IMR-90 (cell line): ENCODE results near the gene TMEM176B. TPM values are rescaled to one million over a fixed set of nuclear protein-coding genes. Genes with fewer than 3 reads are reported as not detected.
A peak's percentile ranks its signal among the peaks of the same experiment; 100 is the strongest.

ENCODE experiments used
- ATAC-seq: fragments of 200-7000 bp; cut with Tn5 transposase; 2 replicates; pipeline ENCODE4 v1.9.1; 2020; ENCODE audit warnings: low read depth, mild to moderate bottlenecking, moderate library complexity
- BruUV-seq: library from RNA; stranded (reverse); fragments of 400-500 nt; replicated peaks from 2 replicates; lab custom pipeline; 2021; lab: Mats Ljungman, UMichigan
- CTCF ChIA-PET: fragments of 300-600 bp; formaldehyde crosslinking; extraction: SDS; loops from one replicate; lab custom pipeline; 2021; ENCODE audit warnings: antibody characterized with exemption; lab: Yijun Ruan, JAX
- POLR2A ChIA-PET: fragments of 300-600 bp; sonication (Branson Sonifier 250); formaldehyde crosslinking; loops from one replicate; lab custom pipeline; 2022; ENCODE audit warnings: antibody characterized with exemption; ENCODE audit not compliant: unreplicated experiment; lab: Charles Lee
- DNase-seq: peaks from one replicate; pipeline ENCODE4 v3.0.0; 2013
- H2AFZ ChIP-seq: replicated peaks from 2 replicates; pipeline ENCODE3; 2013; ENCODE audit warnings: low read length, mild to moderate bottlenecking; ENCODE audit not compliant: poor library complexity
- H2AK5ac ChIP-seq: 2 replicates; pipeline ENCODE4 v1.6.1; 2013; ENCODE audit warnings: low read depth, low read length, inconsistent platforms
- H2AK9ac ChIP-seq: replicated peaks from 2 replicates; pipeline ENCODE3; 2013; ENCODE audit warnings: mild to moderate bottlenecking, low read depth, low read length, moderate library complexity; ENCODE audit not compliant: poor library complexity
- H2BK120ac ChIP-seq: 2 replicates; pipeline ENCODE4 v1.6.1; 2013; ENCODE audit warnings: low read depth, low read length, inconsistent platforms
- H2BK15ac ChIP-seq: 3 replicates; pipeline ENCODE4 v1.6.1; 2013; ENCODE audit warnings: low read depth, low read length, inconsistent platforms
- H2BK20ac ChIP-seq: 2 replicates; pipeline ENCODE4 v1.6.1; 2013; ENCODE audit warnings: low read depth, mild to moderate bottlenecking, inconsistent platforms, low read length, moderate library complexity
- H2BK5ac ChIP-seq: 2 replicates; pipeline ENCODE4 v1.6.1; 2013; ENCODE audit warnings: mild to moderate bottlenecking, low read depth, low read length, inconsistent platforms; ENCODE audit not compliant: poor library complexity, severe bottlenecking
- H3K14ac ChIP-seq: replicated peaks from 2 replicates; pipeline ENCODE4 v1.6.1; 2013; ENCODE audit warnings: low read depth, low read length, inconsistent platforms
- H3K18ac ChIP-seq: 2 replicates; pipeline ENCODE4 v1.6.1; 2013; ENCODE audit warnings: low read depth, low read length, control low read depth
- H3K23ac ChIP-seq: 2 replicates; pipeline ENCODE4 v1.6.1; 2013; ENCODE audit warnings: low read depth, low read length, inconsistent platforms
- H3K27ac ChIP-seq: 2 replicates; pipeline ENCODE4 v1.5.1; 2013; ENCODE audit warnings: mild to moderate bottlenecking, control low read depth, low read length; ENCODE audit not compliant: insufficient read depth
- H3K27me3 ChIP-seq: 2 replicates; pipeline ENCODE4 v1.6.1; 2013; ENCODE audit warnings: low read length; ENCODE audit not compliant: control insufficient read depth, insufficient read depth
- H3K36me3 ChIP-seq: 2 replicates; pipeline ENCODE4 v1.6.1; 2013; ENCODE audit warnings: low read length, mixed read lengths; ENCODE audit not compliant: control insufficient read depth, insufficient read depth
- H3K4ac ChIP-seq: 2 replicates; pipeline ENCODE4 v1.6.1; 2013; ENCODE audit warnings: low read depth, low read length, inconsistent platforms
- H3K4me1 ChIP-seq: 2 replicates; pipeline ENCODE4 v1.6.1; 2013; ENCODE audit warnings: low read length, mixed read lengths; ENCODE audit not compliant: control insufficient read depth, insufficient read depth
- H3K4me2 ChIP-seq: 2 replicates; pipeline ENCODE4 v1.6.1; 2013; ENCODE audit warnings: low read depth, mild to moderate bottlenecking, control low read depth, low read length, moderate library complexity
- H3K4me3 ChIP-seq: 2 replicates; pipeline ENCODE4 v1.5.1; 2013; ENCODE audit warnings: low read depth, mild to moderate bottlenecking, control low read depth, low read length, moderate library complexity; ENCODE audit not compliant: insufficient read depth
- H3K56ac ChIP-seq: 2 replicates; pipeline ENCODE4 v1.6.1; 2013; ENCODE audit warnings: low read length, inconsistent platforms; ENCODE audit not compliant: insufficient read depth; ENCODE audit errors: extremely low read depth
- H3K79me1 ChIP-seq, 2 experiments: 2 replicates each; pipeline ENCODE4 v1.6.1; 2013; ENCODE audit warnings: low read length in 2 of 2, inconsistent platforms in 1 of 2, low read depth in 1 of 2
- H3K9ac ChIP-seq: 2 replicates; pipeline ENCODE4 v1.6.1; 2013; ENCODE audit warnings: low read depth, low read length, control low read depth
- H3K9me1 ChIP-seq: 2 replicates; pipeline ENCODE4 v1.6.1; 2013; ENCODE audit warnings: low read length, inconsistent platforms; ENCODE audit not compliant: insufficient read depth
- H3K9me3 ChIP-seq: 2 replicates; pipeline ENCODE4 v1.6.1; 2013; ENCODE audit warnings: low read length; ENCODE audit not compliant: control insufficient read depth, insufficient read depth
- H4K20me1 ChIP-seq: 2 replicates; pipeline ENCODE4 v1.6.1; 2013; ENCODE audit warnings: low read length, inconsistent platforms; ENCODE audit not compliant: insufficient read depth
- H4K5ac ChIP-seq: 2 replicates; pipeline ENCODE4 v1.6.1; 2013; ENCODE audit warnings: mild to moderate bottlenecking, low read depth, low read length, control low read depth
- H4K8ac ChIP-seq, 2 experiments: 2 replicates each; pipeline ENCODE4 v1.6.1; 2013; ENCODE audit warnings: low read depth in 2 of 2, low read length in 2 of 2, control low read depth in 1 of 2, inconsistent platforms in 1 of 2
- H4K91ac ChIP-seq: 2 replicates; pipeline ENCODE4 v1.6.1; 2013; ENCODE audit warnings: low read depth, low read length, inconsistent platforms; ENCODE audit not compliant: insufficient read depth
- CHD1 ChIP-seq: IDR thresholded peaks from 2 replicates; pipeline ENCODE4 v1.6.1; 2012; ENCODE audit warnings: low read depth, low read length, improper control_type of control experiment
- NFE2L2 ChIP-seq: fragments of 150-350 bp; IDR thresholded peaks from 2 replicates; pipeline ENCODE4 v1.6.1; 2016; ENCODE audit warnings: low read depth, mild to moderate bottlenecking, low read length
- POLR2A ChIP-seq: IDR thresholded peaks from 2 replicates; pipeline ENCODE4 v1.6.1; 2012; ENCODE audit warnings: mild to moderate bottlenecking, low read depth, low read length
- RAD21 ChIP-seq: IDR thresholded peaks from 2 replicates; pipeline ENCODE4 v1.6.1; 2012; ENCODE audit warnings: low read length, improper control_type of control experiment
- SMC3 ChIP-seq: fragments of 150-350 bp; IDR thresholded peaks from 2 replicates; pipeline ENCODE4 v1.6.1; 2016; ENCODE audit warnings: low read depth, mild to moderate bottlenecking, antibody characterized with exemption, low read length, moderate library complexity
- WGBS, 2 experiments: methylation state at CpG; one replicate each; pipeline versions ENCODE4 v1.1.5 to v1.1.7; 2013; ENCODE audit warnings: missing lambda C conversion rate in 2 of 2; ENCODE audit not compliant: insufficient read length in 1 of 2; ENCODE audit errors: extremely low coverage in 2 of 2; 5-methylcytosine and 5-hydroxymethylcytosine counted together
- dilution Hi-C: fragments of 300-500 bp; cut with HindIII; formaldehyde crosslinking; loops from one replicate; pipeline ENCODE4 v1.14.3; 2018; ENCODE audit warnings: low sequenced_read_pairs; ENCODE audit not compliant: unreplicated experiment
- in situ Hi-C: fragments of 300-500 bp; cut with MboI; formaldehyde crosslinking; loops from 3 replicates; pipeline ENCODE4 v1.14.3; 2019; ENCODE audit warnings: low sequenced_read_pairs, inconsistent platforms, mixed read lengths
- intact Hi-C: fragments of 100-400 bp; cut with micrococcal nuclease; formaldehyde crosslinking; loops from 2 replicates; pipeline ENCODE4 v1.10.0; 2022
- polyA plus RNA-seq, 3 experiments: library from polyadenylated mRNA; depleted of rRNA; stranded (reverse); fragments of >200 nt; gene quantifications; 2 replicates each; pipeline ENCODE4 v1.2.3, GENCODE V29; 2012; ENCODE audit warnings: low replicate concordance in 1 of 3
- total RNA-seq: library from RNA; depleted of rRNA; stranded (reverse); fragments of >200 nt; gene quantifications from 2 replicates; pipeline ENCODE4 v1.2.3, GENCODE V29; 2012
- TF ChIP-seq, protein P1 (sequence below): conservative IDR thresholded peaks from 2 replicates; pipeline ENCODE4 v1.5.1; 2012; ENCODE audit warnings: mild to moderate bottlenecking, low read depth, low read length, improper control_type of control experiment
- TF ChIP-seq, protein P2 (sequence below): fragments of 150-350 bp; IDR thresholded peaks from 2 replicates; pipeline ENCODE4 v1.6.1; 2017; ENCODE audit warnings: mild to moderate bottlenecking, antibody characterized with exemption, low read length, low read depth

TMEM176B gene
- total and polyA plus RNA-seq, 2 of the 4 experiments (the other 2 are of a cell fraction) = not detected

DNA sequence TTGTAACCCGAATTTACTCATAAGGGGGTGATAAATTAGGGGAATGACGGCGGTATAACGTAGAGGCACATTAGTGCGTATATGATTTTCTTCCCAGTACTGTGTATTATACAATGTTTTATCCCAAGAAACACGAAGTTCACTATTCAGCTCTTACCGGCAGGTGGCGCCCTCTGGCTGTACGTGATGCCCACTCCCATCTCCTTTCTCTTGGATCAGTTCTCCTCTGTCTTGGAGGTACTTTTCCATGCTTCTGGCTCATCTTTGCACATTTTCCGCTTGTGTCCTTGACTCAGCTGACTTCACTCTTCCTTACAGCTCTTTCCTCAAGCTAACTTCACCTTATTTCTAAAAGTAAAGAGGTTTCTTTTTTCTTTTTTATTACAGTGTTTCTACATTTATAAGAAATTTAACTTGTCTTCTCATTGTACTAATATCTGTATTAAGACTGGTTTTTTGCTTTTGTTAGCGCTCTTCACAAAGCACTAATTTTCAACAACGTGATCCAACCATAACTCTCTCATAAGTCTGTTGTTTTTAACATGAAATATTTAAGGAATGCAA is 21.3 kb downstream of the TMEM176B start:
- Histone ChIP-seq H3K14ac (no peak overlapping the region), H3K36me3 (peaks cover 1% of the 10 kb centered on the region; the same call in 1 of the 2 replicates), H2AFZ (no peak overlapping the region), H3K79me1 (no peaks in the 10 kb centered on the region), H4K8ac (no peak overlapping the region), H3K4me2 (no peak overlapping the region; the same call in 1 of the 2 replicates), H3K23ac (no peak overlapping the region), H3K4me1 (peaks cover 16% of the 10 kb centered on the region), H2AK5ac (no peak overlapping the region), H3K27ac (no peak overlapping the region), H3K9ac (no peak overlapping the region; the same call in 1 of the 2 replicates), H2BK5ac (no peak overlapping the region), H3K27me3 (no peaks in the 10 kb centered on the region), H3K9me1 (0 out of 2 replicates have a peak, but pooled peaks cover 6% of the 10 kb centered on the region), H4K20me1 (no peaks in the 10 kb centered on the region), H3K56ac (no peak overlapping the region), H3K18ac (no peak overlapping the region; the same call in 1 of the 2 replicates), H4K5ac (no peak overlapping the region; the same call in 1 of the 2 replicates), H3K4me3 (no peak overlapping the region), H2AK9ac (no peak overlapping the region), H4K91ac (peak overlapping the region; percentile 76; the same call in 1 of the 2 replicates), H3K9me3 (no peaks in the 10 kb centered on the region), H3K4ac (no peak overlapping the region), H2BK120ac (peak overlapping the region; percentile 71; the same call in 1 of the 2 replicates), H2BK15ac (no peak overlapping the region), H2BK20ac (0 out of 2 replicates have a peak overlapping the region, but pooled peaks have one; percentile 43)
- dilution Hi-C loops = no loop called here
- in situ Hi-C loops = loop anchor here (5.0 to 25.0 kb wide), 2 partner anchors 208 to 333 kb away; no protein-coding TSS in a partner anchor
- 0% methylated on average over 4 of the region's 12 CpGs; no CpG with 5 or more reads in 1 of the 2 experiments for WGBS, 2 experiments
- intact Hi-C loops = loop anchor here (1.0 to 2.0 kb wide), 5 partner anchors 98 to 332 kb away; no protein-coding TSS in a partner anchor
- TF ChIP-seq SMC3 (peak; percentile 61), RAD21 (peak; percentile 76), CHD1 (no peak), NFE2L2 (no peak), POLR2A (no peak)
- TF ChIP-seq, protein P1, sequence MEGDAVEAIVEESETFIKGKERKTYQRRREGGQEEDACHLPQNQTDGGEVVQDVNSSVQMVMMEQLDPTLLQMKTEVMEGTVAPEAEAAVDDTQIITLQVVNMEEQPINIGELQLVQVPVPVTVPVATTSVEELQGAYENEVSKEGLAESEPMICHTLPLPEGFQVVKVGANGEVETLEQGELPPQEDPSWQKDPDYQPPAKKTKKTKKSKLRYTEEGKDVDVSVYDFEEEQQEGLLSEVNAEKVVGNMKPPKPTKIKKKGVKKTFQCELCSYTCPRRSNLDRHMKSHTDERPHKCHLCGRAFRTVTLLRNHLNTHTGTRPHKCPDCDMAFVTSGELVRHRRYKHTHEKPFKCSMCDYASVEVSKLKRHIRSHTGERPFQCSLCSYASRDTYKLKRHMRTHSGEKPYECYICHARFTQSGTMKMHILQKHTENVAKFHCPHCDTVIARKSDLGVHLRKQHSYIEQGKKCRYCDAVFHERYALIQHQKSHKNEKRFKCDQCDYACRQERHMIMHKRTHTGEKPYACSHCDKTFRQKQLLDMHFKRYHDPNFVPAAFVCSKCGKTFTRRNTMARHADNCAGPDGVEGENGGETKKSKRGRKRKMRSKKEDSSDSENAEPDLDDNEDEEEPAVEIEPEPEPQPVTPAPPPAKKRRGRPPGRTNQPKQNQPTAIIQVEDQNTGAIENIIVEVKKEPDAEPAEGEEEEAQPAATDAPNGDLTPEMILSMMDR = peak; percentile 87
- TF ChIP-seq, protein P2, sequence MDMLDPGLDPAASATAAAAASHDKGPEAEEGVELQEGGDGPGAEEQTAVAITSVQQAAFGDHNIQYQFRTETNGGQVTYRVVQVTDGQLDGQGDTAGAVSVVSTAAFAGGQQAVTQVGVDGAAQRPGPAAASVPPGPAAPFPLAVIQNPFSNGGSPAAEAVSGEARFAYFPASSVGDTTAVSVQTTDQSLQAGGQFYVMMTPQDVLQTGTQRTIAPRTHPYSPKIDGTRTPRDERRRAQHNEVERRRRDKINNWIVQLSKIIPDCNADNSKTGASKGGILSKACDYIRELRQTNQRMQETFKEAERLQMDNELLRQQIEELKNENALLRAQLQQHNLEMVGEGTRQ = no peak
- BruUV-seq = no TSS peak
- CTCF ChIA-PET = interaction anchor here (0.7 to 1.5 kb wide), 7 partner anchors 20 to 206 kb away, joined by 3 to 11 read pairs (median 3); no protein-coding TSS in a partner anchor
- peak; percentile 66 for DNase-seq
- peak; percentile 76 for ATAC-seq
- POLR2A ChIA-PET = interaction anchor here (0.6 kb wide), 2 partner anchors 9 to 177 kb away, joined by 4 read pairs; no protein-coding TSS in a partner anchor
